HEK293T (cell line): ENCODE measurements around the gene CYB5R2.

Source experiments
- CTCF ChIA-PET: fragments of 350-600 bp; formaldehyde crosslinking; extraction: SDS; loops from one replicate; lab custom pipeline; 2021; ENCODE audit warnings: antibody characterized with exemption, inconsistent platforms; lab: Yijun Ruan, JAX
- POLR2A ChIA-PET: fragments of 350-600 bp; formaldehyde crosslinking; extraction: SDS; loops from one replicate; lab custom pipeline; 2020; ENCODE audit warnings: antibody characterized with exemption, inconsistent platforms; lab: Yijun Ruan, JAX
- DNase-seq: peaks from one replicate; pipeline ENCODE4 v3.0.0; 2012; ENCODE audit warnings: mixed read lengths; ENCODE audit errors: extremely low spot score
- ARNT ChIP-seq: fragments of 450-650 bp; IDR thresholded peaks from 2 replicates; pipeline ENCODE4 v1.6.1; 2017; ENCODE audit warnings: mild to moderate bottlenecking
- BHLHE40 ChIP-seq: fragments of 450-650 bp; IDR thresholded peaks from 2 replicates; pipeline ENCODE4 v1.6.1; 2016; ENCODE audit warnings: mild to moderate bottlenecking, moderate library complexity, borderline replicate concordance
- CTBP1 ChIP-seq: fragments of 450-650 bp; IDR thresholded peaks from 2 replicates; pipeline ENCODE4 v1.6.1; 2016; ENCODE audit warnings: borderline replicate concordance
- ELF4 ChIP-seq: fragments of 450-650 bp; IDR thresholded peaks from 2 replicates; pipeline ENCODE4 v1.6.1; 2017; ENCODE audit warnings: antibody characterized with exemption
- FOXA1 ChIP-seq: fragments of 450-650 bp; IDR thresholded peaks from 2 replicates; pipeline ENCODE4 v1.6.1; 2016; ENCODE audit warnings: mild to moderate bottlenecking
- FOXK2 ChIP-seq: fragments of 450-650 bp; IDR thresholded peaks from 2 replicates; pipeline ENCODE4 v1.6.1; 2016; ENCODE audit warnings: mild to moderate bottlenecking
- FOXM1 ChIP-seq: fragments of 450-650 bp; IDR thresholded peaks from 2 replicates; pipeline ENCODE4 v1.6.1; 2017; ENCODE audit warnings: mild to moderate bottlenecking, borderline replicate concordance
- HDGF ChIP-seq: fragments of 450-650 bp; IDR thresholded peaks from 2 replicates; pipeline ENCODE4 v1.6.1; 2017; ENCODE audit warnings: antibody characterized with exemption, borderline replicate concordance
- L3MBTL2 ChIP-seq: fragments of 450-650 bp; conservative IDR thresholded peaks from 2 replicates; pipeline ENCODE4 v1.6.1; 2016; ENCODE audit warnings: mild to moderate bottlenecking
- LEF1 ChIP-seq: fragments of 450-650 bp; IDR thresholded peaks from 2 replicates; pipeline ENCODE4 v1.6.1; 2017; ENCODE audit warnings: mild to moderate bottlenecking, borderline replicate concordance
- NFRKB ChIP-seq: fragments of 450-650 bp; IDR thresholded peaks from 2 replicates; pipeline ENCODE4 v1.6.1; 2016; ENCODE audit warnings: mild to moderate bottlenecking, moderate library complexity
- SP1 ChIP-seq: fragments of 450-650 bp; IDR thresholded peaks from 2 replicates; pipeline ENCODE4 v1.6.1; 2017
- SUZ12 ChIP-seq: fragments of 450-650 bp; IDR thresholded peaks from 2 replicates; pipeline ENCODE4 v1.6.1; 2016; ENCODE audit warnings: mild to moderate bottlenecking
- TARDBP ChIP-seq: fragments of 450-650 bp; IDR thresholded peaks from 2 replicates; pipeline ENCODE4 v1.6.1; 2016
- ZNF384 ChIP-seq: fragments of 450-650 bp; IDR thresholded peaks from 2 replicates; pipeline ENCODE4 v1.6.1; 2016
- TF ChIP-seq, protein P1 (sequence below): fragments of 450-650 bp; IDR thresholded peaks from 2 replicates; pipeline ENCODE4 v1.6.1; 2016

CYB5R2 gene

DNA sequence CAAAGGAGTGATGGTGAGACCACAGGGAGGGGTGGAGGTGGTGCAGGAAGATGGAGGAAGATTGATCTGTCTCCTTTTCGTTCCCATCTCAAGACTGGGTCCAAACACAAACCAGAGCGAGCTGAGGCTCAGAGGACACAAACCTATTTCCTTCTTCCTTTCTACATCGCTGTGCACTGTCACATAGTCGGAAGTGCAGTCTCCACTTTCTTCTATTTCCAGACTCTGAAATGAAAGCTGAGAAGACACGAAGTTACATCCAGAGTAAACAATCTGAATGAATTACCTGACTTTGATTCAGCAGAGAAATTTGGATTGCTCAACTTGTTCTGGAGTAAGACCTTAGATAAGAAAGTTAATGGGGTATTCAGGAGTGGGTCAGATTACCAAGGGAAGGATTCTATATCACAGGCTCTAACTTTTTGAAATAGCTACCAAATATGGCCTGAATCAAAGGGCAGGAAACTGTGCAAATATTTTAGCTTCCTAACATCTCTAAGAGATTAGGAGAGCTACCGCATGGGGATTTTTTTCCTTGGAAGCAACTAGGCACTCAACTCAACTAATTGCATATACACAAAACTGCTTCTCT, 18.6 kb upstream of the CYB5R2 start:
- TF ChIP-seq HDGF = no peak
- no peak for TF ChIP-seq ELF4
- TF ChIP-seq BHLHE40 = no peak
- no peak for TF ChIP-seq L3MBTL2
- no peak for TF ChIP-seq SP1
- TF ChIP-seq FOXM1 = no peak
- no peak for TF ChIP-seq CTBP1
- no peak for TF ChIP-seq TARDBP
- TF ChIP-seq ZNF384 = no peak
- no peak for TF ChIP-seq FOXK2
- TF ChIP-seq SUZ12 = no peak
- TF ChIP-seq ARNT = no peak
- TF ChIP-seq NFRKB = no peak
- TF ChIP-seq, protein P1, sequence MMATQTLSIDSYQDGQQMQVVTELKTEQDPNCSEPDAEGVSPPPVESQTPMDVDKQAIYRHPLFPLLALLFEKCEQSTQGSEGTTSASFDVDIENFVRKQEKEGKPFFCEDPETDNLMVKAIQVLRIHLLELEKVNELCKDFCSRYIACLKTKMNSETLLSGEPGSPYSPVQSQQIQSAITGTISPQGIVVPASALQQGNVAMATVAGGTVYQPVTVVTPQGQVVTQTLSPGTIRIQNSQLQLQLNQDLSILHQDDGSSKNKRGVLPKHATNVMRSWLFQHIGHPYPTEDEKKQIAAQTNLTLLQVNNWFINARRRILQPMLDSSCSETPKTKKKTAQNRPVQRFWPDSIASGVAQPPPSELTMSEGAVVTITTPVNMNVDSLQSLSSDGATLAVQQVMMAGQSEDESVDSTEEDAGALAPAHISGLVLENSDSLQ = no peak
- no peak for TF ChIP-seq FOXA1
- no peak for TF ChIP-seq LEF1
- CTCF ChIA-PET = interaction anchor here (1.0 to 3.0 kb wide), 5 partner anchors 34 to 594 kb away, joined by 4 to 17 read pairs (median 5); no protein-coding TSS in a partner anchor

DNA sequence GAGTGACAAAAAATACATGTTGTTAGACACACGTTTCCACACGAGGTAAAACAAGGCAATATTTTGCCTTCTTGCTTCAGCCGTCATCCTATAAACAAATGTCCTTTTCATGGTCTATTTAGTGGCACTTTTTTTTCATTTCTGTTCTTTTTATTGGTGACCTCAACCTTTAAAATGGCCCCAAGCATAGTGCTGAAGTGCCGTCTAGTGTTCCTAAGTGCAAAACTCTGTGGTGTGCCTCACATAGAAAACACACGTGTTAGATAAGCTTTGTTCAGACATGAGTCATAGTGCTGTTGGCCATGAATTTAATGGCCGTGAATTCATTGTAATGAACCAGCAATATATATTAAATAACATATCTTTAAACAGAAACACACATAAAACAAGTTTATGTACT, 17.3 kb upstream of the CYB5R2 start:
- POLR2A ChIA-PET = no interaction called here
- TF ChIP-seq ELF4 (no peak), ARNT (peak; percentile 58), NFRKB (no peak), FOXM1 (no peak), L3MBTL2 (peak; percentile 93), TARDBP (no peak), FOXA1 (no peak), BHLHE40 (no peak), LEF1 (no peak; the same call in 1 of the 2 replicates), ZNF384 (peak; percentile 95), SUZ12 (no peak), FOXK2 (0 out of 2 replicates have a peak, but pooled peaks have one; percentile 20), SP1 (no peak), HDGF (no peak), CTBP1 (peak; percentile 87)
- TF ChIP-seq, protein P1 = no peak; the same call in 1 of the 2 replicates
- CTCF ChIA-PET = interaction anchor here (0.7 to 3.0 kb wide), 9 partner anchors 13 to 591 kb away, joined by 3 to 17 read pairs (median 4); no protein-coding TSS in a partner anchor
- peak; percentile 35 for DNase-seq

More for the DNA sequence above, 18.6 kb upstream of the CYB5R2 start:
- no peak for DNase-seq
- POLR2A ChIA-PET = no interaction called here

DNA sequence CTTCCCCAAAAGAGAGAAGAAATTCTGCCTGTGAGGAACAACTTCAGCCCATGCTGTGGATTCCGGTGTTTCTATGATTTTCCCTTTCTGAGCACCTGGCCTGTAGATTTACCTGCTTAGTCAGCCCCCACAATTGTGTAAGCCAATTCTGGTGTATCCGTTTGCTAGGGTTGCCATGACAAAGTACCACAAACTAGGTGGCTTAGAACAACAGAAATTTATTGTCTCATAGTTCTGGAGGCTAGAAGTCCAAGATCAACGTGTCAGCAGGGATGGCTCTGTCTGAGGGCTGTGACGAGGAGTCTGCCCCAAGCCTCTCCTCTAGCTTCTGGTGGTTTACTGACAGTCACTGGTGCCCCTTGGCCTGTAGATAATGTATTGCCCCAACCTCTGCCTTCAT, 15.9 kb upstream of the CYB5R2 start:
- TF ChIP-seq BHLHE40 (no peak), LEF1 (no peak), ELF4 (no peak), SUZ12 (no peak), ZNF384 (no peak), SP1 (no peak), CTBP1 (no peak), TARDBP (no peak), FOXA1 (no peak), L3MBTL2 (no peak), FOXK2 (no peak), NFRKB (no peak), ARNT (no peak), FOXM1 (no peak), HDGF (no peak)
- TF ChIP-seq, protein P1 = no peak
- DNase-seq = no peak
- ChIA-PET CTCF (interaction anchor here (3.0 kb wide), 1 partner anchor 118 kb away, joined by 17 read pairs; no protein-coding TSS in a partner anchor), POLR2A (no interaction called here)

DNA sequence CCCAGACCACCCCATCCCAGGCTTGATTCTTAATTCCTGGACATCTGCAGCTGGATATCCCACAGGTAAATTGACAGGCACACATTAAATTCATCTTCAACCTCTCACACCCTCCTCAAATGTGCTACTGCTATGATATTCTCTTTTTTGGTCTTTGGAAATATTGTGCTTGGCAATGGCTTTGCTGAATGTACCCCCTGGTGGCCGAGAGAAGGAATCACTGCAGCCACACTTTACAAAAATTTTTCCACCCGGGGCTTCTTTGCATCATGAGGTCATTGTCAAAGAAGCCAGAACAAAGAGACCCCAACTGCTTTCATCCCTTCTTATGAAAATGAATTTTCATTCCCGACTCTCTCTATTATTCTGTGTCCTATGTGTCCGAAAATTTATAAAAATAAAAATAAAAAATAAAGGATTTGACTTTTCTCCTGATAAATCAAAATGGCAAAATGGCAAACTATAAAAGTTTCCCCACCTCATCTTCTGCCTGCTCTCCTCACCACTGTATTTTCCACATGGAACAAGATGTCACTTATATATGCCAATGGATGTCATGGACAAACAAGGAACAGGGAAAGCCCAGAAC, 15.0 kb upstream of the CYB5R2 start:
- ChIA-PET CTCF (interaction anchor here (0.7 kb wide), 1 partner anchor 12 kb away, joined by 4 read pairs; no protein-coding TSS in a partner anchor), POLR2A (no interaction called here)
- TF ChIP-seq CTBP1 (no peak), FOXK2 (no peak), TARDBP (no peak), ARNT (no peak), NFRKB (no peak), BHLHE40 (no peak), SUZ12 (no peak), L3MBTL2 (no peak), FOXA1 (no peak), ZNF384 (no peak), ELF4 (no peak), SP1 (no peak), HDGF (no peak), LEF1 (no peak), FOXM1 (no peak)
- TF ChIP-seq, protein P1 = no peak
- DNase-seq = peak; percentile 42

DNA sequence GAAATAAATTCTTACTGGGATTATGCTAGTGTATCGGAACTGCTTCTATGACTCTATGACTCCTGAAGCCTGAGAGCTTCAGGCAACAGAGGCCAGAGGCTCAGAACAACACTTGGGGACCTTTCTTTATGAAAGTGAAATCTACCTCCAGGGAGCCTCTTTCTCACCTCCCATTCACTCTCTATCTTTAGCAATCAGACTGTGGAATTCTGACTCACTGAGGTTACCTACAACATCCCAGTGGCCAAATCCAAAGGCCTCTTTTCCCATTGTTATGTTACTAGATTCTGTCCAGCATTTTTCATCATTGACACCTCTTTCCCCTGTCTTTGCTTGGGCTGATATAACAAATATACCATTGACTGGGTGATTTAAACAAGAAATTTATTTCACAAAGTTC, 14.1 kb upstream of the CYB5R2 start:
- ChIA-PET POLR2A (interaction anchor here (2.3 kb wide), 1 partner anchor 10 kb away, joined by 6 read pairs; no protein-coding TSS in a partner anchor), CTCF (interaction anchor here (0.7 to 1.3 kb wide), 2 partner anchors 10 to 11 kb away, joined by 4 read pairs; no protein-coding TSS in a partner anchor)
- TF ChIP-seq ELF4 = no peak
- TF ChIP-seq SP1 = no peak
- no peak for TF ChIP-seq FOXA1
- TF ChIP-seq ARNT = no peak
- no peak for TF ChIP-seq FOXK2
- no peak for TF ChIP-seq HDGF
- no peak for DNase-seq
